T-helper 2 cell treated with Interferon-gamma antibody and Interleukin-4, amounts not matched to agents 5 μg/mL and 100 μg/mL, for 36 hours (primary cell): ENCODE measurements around the gene SP6.
A peak's percentile ranks its signal among the peaks of the same experiment; 100 is the strongest.

Experiments
- DNase-seq: peaks from one replicate; pipeline ENCODE4 v3.0.0; 2021; ENCODE audit warnings: low spot score
- H3K27ac Mint-ChIP-seq: one replicate; pipeline ENCODE4 v1.8.0; 2021; ENCODE audit warnings: mild to moderate bottlenecking, mixed read lengths
- H3K27me3 Mint-ChIP-seq: one replicate; pipeline ENCODE4 v1.8.0; 2021; ENCODE audit warnings: low read depth, mixed read lengths
- H3K36me3 Mint-ChIP-seq: one replicate; pipeline ENCODE4 v1.8.0; 2021; ENCODE audit warnings: low read depth, mixed read lengths
- H3K4me1 Mint-ChIP-seq: one replicate; pipeline ENCODE4 v1.8.0; 2021; ENCODE audit warnings: low read depth, mixed read lengths
- H3K4me3 Mint-ChIP-seq: one replicate; pipeline ENCODE4 v1.8.0; 2022; ENCODE audit warnings: mild to moderate bottlenecking, moderate library complexity, mixed read lengths
- H3K9me3 Mint-ChIP-seq: one replicate; pipeline ENCODE4 v1.8.0; 2021; ENCODE audit warnings: mixed read lengths

SP6 gene

DNA sequence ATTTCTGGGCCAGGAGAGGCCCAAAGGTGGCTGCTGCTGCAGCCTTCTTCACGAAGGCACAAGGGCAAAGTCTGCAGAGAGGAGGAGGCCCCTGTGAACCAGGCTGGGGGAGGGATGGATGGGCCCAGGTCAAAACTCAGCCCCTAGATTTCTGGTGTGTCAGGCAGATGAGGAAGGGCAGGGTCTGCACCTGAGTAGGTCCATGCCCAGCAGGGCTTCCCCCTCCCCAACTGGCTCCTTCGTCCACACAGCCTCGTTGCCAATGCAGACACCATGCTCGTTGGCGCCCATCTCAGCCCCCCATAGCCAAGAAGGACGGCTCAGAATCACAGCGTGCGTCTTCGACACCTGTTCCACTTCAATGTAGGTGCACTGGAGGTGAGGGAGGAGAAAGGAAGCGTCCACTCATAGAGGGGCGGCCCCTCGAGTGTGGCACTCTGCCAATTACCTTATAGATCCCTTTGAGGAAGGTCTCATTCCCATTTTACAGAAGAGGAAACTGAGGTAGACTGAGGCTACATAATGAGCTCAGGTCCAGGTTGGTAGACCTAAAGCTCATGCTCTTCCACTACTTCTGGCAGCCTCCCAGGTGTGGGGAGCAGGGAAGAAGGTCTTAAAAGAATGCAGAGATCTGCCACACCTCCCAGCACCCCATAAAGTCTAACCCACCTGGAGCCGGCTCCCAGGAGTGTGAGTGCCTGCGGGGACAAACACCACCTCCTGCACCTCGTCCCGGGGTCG lies 10.8 kb downstream of the SP6 start:
- Mint-ChIP-seq H3K27me3 (peaks cover 9% of the 10 kb centered on the region), H3K27ac (no peak overlapping the region), H3K36me3 (no peaks in the 10 kb centered on the region), H3K4me3 (peak overlapping the region; percentile 99), H3K4me1 (peaks cover 25% of the 10 kb centered on the region), H3K9me3 (no peaks in the 10 kb centered on the region)
- no peak for DNase-seq

DNA sequence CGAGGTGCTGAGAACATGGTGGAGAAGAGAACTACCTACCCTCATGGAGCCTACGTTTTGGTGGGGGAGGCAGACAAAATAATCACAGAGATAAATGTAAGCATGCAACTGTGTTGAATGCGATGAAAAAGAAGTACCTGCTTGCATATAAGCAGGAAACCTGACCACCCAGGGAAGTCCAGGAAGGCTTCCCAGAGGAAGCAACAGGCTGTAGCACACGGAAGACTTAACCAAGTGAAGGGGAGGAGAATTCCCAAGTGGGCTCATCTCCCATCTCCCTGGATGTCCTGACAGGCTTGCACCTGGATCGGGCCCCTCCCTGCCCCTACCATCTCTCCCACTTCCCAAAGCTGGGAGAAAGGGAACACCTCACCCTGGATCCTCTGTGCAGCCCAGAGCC lies 11.9 kb downstream of the SP6 start:
- Mint-ChIP-seq H3K27ac (no peak overlapping the region), H3K36me3 (no peaks in the 10 kb centered on the region), H3K9me3 (no peaks in the 10 kb centered on the region), H3K4me3 (peak overlapping the region; percentile 40), H3K27me3 (no peaks in the 10 kb centered on the region), H3K4me1 (peaks cover 34% of the 10 kb centered on the region)
- no peak for DNase-seq

DNA sequence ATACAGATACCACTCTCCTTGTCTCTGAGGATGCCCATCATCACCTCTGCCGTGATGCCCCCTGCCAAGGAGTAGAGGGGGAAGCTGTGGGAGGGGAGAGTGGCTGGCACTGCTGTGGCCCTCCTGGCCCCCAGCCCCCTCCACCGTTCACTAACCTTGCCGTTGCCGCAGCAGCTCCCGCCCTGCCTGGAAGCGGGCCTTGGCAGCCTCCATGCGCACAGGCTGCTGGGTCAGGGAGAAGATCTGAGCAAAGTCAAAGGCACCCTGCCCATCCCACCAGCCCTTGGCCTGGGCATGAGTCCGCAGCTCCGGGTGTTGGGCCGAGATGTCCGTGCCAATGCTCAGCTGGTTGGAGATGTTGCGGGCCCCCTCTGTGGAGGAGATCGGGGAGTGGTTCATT lies 12.3 kb downstream of the SP6 start:
- H3K4me1 Mint-ChIP-seq: peaks cover 34% of the 10 kb centered on the region
- no peaks in the 10 kb centered on the region for H3K9me3 Mint-ChIP-seq
- no peak overlapping the region for H3K27ac Mint-ChIP-seq

GRCh38 chr17:47837401-47838039 lies 13.4 kb downstream of the SP6 start:
- Mint-ChIP-seq H3K9me3 (no peaks in the 10 kb centered on the region), H3K27me3 (no peaks in the 10 kb centered on the region), H3K4me3 (no peak overlapping the region), H3K4me1 (peaks cover 32% of the 10 kb centered on the region), H3K36me3 (no peaks in the 10 kb centered on the region), H3K27ac (no peak overlapping the region)
- no peak for DNase-seq

More for the DNA sequence above, 12.3 kb downstream of the SP6 start:
- no peak for DNase-seq
- Mint-ChIP-seq H3K4me3 (peak overlapping the region; percentile 40), H3K36me3 (no peaks in the 10 kb centered on the region), H3K27me3 (no peaks in the 10 kb centered on the region)

GRCh38 chr17:47836601-47837000 lies 14.4 kb downstream of the SP6 start:
- no peak for DNase-seq
- Mint-ChIP-seq H3K27ac (no peak overlapping the region), H3K4me1 (peaks cover 31% of the 10 kb centered on the region), H3K36me3 (no peaks in the 10 kb centered on the region), H3K4me3 (no peak overlapping the region), H3K9me3 (no peaks in the 10 kb centered on the region), H3K27me3 (no peaks in the 10 kb centered on the region)

DNA sequence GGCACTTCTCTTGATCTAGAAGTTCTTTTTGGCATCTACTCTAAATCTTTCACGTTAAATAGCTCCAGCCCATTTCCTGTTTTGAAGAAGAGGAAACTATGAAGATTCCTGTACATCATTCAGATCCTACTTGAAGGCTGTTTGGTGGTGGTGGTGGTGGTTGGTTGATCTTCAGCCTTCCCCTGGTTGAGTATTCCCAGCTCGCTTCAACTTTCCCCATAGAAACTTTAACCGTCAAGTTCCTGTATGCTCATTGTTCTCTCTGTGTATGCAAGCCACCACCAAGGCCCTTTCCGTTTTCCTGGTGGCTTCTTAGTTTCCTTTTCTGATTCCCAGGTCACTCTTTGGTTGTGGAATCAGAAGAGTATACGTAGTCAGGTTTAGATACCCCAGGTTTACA lies 16.2 kb downstream of the SP6 start:
- Mint-ChIP-seq H3K36me3 (no peaks in the 10 kb centered on the region), H3K9me3 (no peaks in the 10 kb centered on the region), H3K27me3 (no peaks in the 10 kb centered on the region), H3K4me1 (peaks cover 28% of the 10 kb centered on the region), H3K27ac (no peak overlapping the region), H3K4me3 (no peak overlapping the region)
- no peak for DNase-seq

- H3K9me3 Mint-ChIP-seq: no peaks in the 10 kb centered on the region
- peak overlapping the region; percentile 86 for H3K27ac Mint-ChIP-seq
Observed at GRCh38 chr17:47831934-47832327, 19.0 kb downstream of the SP6 start.

DNA sequence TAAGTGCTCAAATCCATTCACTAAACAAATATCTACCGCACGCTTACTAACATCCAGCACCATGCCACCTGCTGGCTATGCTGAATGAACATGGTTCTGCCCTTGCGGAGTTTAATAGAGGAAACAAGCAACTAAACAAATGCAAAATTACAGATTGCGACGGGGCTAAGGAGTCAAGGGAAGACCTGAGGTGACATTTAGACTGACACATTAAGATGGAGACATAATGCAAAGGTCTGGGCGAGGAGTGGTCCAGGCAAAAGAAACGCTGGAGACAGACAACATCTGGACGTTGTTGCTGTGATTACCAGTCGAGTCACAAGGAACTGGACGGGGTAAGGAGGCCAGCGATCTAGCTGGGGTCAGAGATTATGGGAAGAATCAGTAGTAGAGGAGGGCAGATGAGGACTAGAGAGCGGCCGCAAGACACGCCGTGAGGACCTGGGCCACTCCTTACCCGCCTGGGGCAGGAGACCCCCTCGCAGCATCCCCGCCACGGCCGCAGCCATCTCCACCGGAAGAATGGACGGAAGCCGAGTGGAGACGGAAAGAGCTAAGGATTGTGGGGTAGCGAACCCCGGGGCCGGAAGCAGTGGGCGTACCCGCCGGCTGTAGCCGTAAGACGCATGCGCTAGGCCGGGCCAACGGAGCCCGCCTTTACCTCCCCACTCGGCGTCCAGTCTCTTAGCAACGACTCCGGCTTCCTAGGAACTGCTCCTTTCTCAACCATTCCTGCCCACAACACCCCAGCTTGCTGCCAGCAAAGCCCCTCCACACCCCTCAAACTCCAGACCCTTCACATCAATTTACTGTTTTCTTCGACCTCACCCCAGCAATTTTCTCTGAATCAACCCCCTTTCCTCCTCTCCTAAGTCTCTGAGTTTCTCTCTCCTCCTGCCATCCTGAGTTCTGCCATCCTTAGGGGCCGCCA lies 19.7 kb downstream of the SP6 start, which contains the start of the genes LRRC46 and MRPL10:
Gene LRRC46, plus strand, starts transcription at position 668 of the 931 bp plus-strand sequence. CDS start 320 bp downstream, outside the sequence.
Gene MRPL10, minus strand, starts transcription at position 539 of the 931 bp plus-strand sequence. Its CDS starts 30 bp downstream, at position 509.
- H3K27ac Mint-ChIP-seq: peak within 1 kb of the TSS; percentile 86
- H3K4me3 Mint-ChIP-seq: peak within 1 kb of the TSS; percentile 95
- peaks cover 29% of the 10 kb centered on the region for H3K4me1 Mint-ChIP-seq
- DNase-seq: peak; percentile 92
- peaks cover 14% of the 10 kb centered on the region for H3K36me3 Mint-ChIP-seq
- no peaks in the 10 kb centered on the region for H3K9me3 Mint-ChIP-seq
- H3K27me3 Mint-ChIP-seq: no peaks in the 10 kb centered on the region

More at GRCh38 chr17:47831934-47832327, 19.0 kb downstream of the SP6 start:
- peak overlapping the region; percentile 95 for H3K4me3 Mint-ChIP-seq
- H3K4me1 Mint-ChIP-seq: peaks cover 29% of the 10 kb centered on the region
- H3K36me3 Mint-ChIP-seq: peaks cover 8% of the 10 kb centered on the region
- H3K27me3 Mint-ChIP-seq: no peaks in the 10 kb centered on the region
- DNase-seq: no peak

GRCh38 chr17:47830396-47831002 lies 20.5 kb downstream of the SP6 start:
- Mint-ChIP-seq H3K4me1 (peaks cover 26% of the 10 kb centered on the region), H3K27me3 (no peaks in the 10 kb centered on the region), H3K36me3 (peaks cover 19% of the 10 kb centered on the region), H3K4me3 (peak overlapping the region; percentile 95), H3K27ac (peak overlapping the region; percentile 86), H3K9me3 (no peaks in the 10 kb centered on the region)
- no peak for DNase-seq

GRCh38 chr17:47829870-47830269 lies 21.1 kb downstream of the SP6 start:
- Mint-ChIP-seq H3K27me3 (no peaks in the 10 kb centered on the region), H3K36me3 (peaks cover 22% of the 10 kb centered on the region), H3K4me1 (peaks cover 23% of the 10 kb centered on the region), H3K4me3 (peak overlapping the region; percentile 95), H3K9me3 (no peaks in the 10 kb centered on the region), H3K27ac (peak overlapping the region; percentile 86)
- DNase-seq: no peak

- DNase-seq: no peak
- Mint-ChIP-seq H3K36me3 (peaks cover 31% of the 10 kb centered on the region), H3K27me3 (no peaks in the 10 kb centered on the region), H3K4me3 (no peak overlapping the region), H3K27ac (peak overlapping the region; percentile 34), H3K4me1 (peaks cover 18% of the 10 kb centered on the region), H3K9me3 (no peaks in the 10 kb centered on the region)
Observed at GRCh38 chr17:47823519-47823918, 27.4 kb downstream of the SP6 start.

DNA sequence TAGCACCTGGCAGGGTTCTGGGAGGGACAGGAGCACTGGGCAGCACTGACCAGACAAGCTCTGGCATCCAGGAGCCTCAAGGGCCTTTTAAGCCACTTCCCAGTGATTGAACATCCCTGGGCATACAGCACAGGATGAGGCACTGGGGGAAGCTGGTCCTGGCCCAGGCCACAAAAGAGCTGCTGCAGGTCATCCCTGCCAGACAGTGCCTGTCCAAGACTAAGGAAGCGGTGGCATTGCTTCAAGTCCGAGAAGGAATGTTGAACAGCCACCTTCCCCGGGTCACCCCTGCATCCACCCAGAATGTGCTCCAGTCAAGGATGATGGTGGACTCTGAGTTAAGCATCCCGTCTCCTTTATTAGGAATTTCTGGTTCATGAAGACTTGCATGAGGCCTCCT lies 28.2 kb downstream of the SP6 start:
- no peak for DNase-seq
- H3K4me1 Mint-ChIP-seq: peaks cover 18% of the 10 kb centered on the region
- no peaks in the 10 kb centered on the region for H3K9me3 Mint-ChIP-seq
- H3K27me3 Mint-ChIP-seq: no peaks in the 10 kb centered on the region
- peaks cover 30% of the 10 kb centered on the region for H3K36me3 Mint-ChIP-seq
- H3K4me3 Mint-ChIP-seq: peak overlapping the region; percentile 18
- peak overlapping the region; percentile 62 for H3K27ac Mint-ChIP-seq
